HL-60 (cell line): ENCODE measurements around the gene ELOF1.

ENCODE experiments used
- GABPA ChIP-seq: IDR thresholded peaks from 2 replicates; pipeline ENCODE4 v1.6.1; 2012; ENCODE audit warnings: low read depth
- POLR2AphosphoS5 ChIP-seq: IDR thresholded peaks from 2 replicates; pipeline ENCODE4 v1.6.1; 2012; ENCODE audit warnings: low read depth
- REST ChIP-seq: IDR thresholded peaks from 2 replicates; pipeline ENCODE4 v1.6.1; 2012; ENCODE audit warnings: low read depth; ENCODE audit not compliant: insufficient replicate concordance
- SPI1 ChIP-seq: IDR thresholded peaks from 2 replicates; pipeline ENCODE4 v1.6.1; 2012; ENCODE audit warnings: low read depth, mild to moderate bottlenecking, borderline replicate concordance
- TF ChIP-seq, protein P1 (sequence below): IDR thresholded peaks from one replicate; pipeline ENCODE4 v1.5.1; 2011; ENCODE audit warnings: low read length, control low read depth, inconsistent platforms; ENCODE audit not compliant: insufficient read depth

DNA sequence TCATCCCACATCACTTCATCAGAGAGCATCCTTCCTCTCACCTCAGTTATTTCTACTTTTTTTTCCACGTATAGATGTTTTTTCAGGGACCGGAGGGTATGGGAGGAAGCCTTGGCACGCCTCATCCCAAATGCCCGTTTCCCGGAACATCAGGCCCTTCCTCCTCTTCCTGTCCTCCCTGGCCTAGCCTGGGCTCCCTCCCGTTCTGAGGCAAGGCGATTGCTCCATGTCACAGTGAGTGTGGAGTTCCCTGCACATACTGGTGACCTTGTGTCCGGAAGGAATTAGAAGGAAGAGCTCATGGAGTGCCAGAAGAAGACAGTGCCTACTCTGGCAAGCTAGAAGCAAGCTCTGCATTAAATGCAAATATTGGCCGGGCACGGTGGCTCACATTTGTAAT lies 37.1 kb upstream of the ELOF1 start:
- TF ChIP-seq, protein P1, sequence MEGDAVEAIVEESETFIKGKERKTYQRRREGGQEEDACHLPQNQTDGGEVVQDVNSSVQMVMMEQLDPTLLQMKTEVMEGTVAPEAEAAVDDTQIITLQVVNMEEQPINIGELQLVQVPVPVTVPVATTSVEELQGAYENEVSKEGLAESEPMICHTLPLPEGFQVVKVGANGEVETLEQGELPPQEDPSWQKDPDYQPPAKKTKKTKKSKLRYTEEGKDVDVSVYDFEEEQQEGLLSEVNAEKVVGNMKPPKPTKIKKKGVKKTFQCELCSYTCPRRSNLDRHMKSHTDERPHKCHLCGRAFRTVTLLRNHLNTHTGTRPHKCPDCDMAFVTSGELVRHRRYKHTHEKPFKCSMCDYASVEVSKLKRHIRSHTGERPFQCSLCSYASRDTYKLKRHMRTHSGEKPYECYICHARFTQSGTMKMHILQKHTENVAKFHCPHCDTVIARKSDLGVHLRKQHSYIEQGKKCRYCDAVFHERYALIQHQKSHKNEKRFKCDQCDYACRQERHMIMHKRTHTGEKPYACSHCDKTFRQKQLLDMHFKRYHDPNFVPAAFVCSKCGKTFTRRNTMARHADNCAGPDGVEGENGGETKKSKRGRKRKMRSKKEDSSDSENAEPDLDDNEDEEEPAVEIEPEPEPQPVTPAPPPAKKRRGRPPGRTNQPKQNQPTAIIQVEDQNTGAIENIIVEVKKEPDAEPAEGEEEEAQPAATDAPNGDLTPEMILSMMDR, result no peak
- TF ChIP-seq POLR2AphosphoS5 (no peak), REST (no peak), SPI1 (no peak), GABPA (no peak)
